Glomerular visceral epithelial cell (primary cell): ENCODE data around the gene TUBGCP6.
A peak's percentile ranks its signal among the peaks of the same experiment; 100 is the strongest.

ENCODE experiments used
- DNase-seq: peaks from one replicate; pipeline ENCODE4 v3.0.0-alpha.2; 2016; ENCODE audit errors: extremely low spot score

The TUBGCP6 gene

GRCh38 chr22:50250555-50251476 lies 6.0 kb upstream of the TUBGCP6 start, which contains the start of gene HDAC10:
Gene HDAC10 (minus strand): TSS chr22:50251265. CDS start chr22:50251032, 233 bp downstream.
- DNase-seq: peak; percentile 69

- no peak for DNase-seq
These were observed 5.4 kb upstream of the TUBGCP6 start for GRCh38 chr22:50250249-50250554.

GRCh38 chr22:50249341-50250248 lies 4.8 kb upstream of the TUBGCP6 start:
- no peak for DNase-seq

GRCh38 chr22:50248196-50249081 lies 3.6 kb upstream of the TUBGCP6 start:
- DNase-seq: no peak

GRCh38 chr22:50247748-50248147 lies 2.9 kb upstream of the TUBGCP6 start:
- DNase-seq: no peak

GRCh38 chr22:50246242-50247175 lies 1.7 kb upstream of the TUBGCP6 start:
- no peak for DNase-seq

GRCh38 chr22:50245214-50246072 lies 620 bp upstream of the TUBGCP6 start:
- DNase-seq: peak; percentile 31

GRCh38 chr22:50243685-50244419 lies 971 bp downstream of the TUBGCP6 start:
- no peak for DNase-seq

- DNase-seq: no peak
These were observed 2.3 kb downstream of the TUBGCP6 start for GRCh38 chr22:50242406-50242949.

- DNase-seq: no peak
These were observed 6.1 kb downstream of the TUBGCP6 start for GRCh38 chr22:50238755-50239154.

GRCh38 chr22:50236731-50237409 lies 8.0 kb downstream of the TUBGCP6 start:
- no peak for DNase-seq

GRCh38 chr22:50233223-50233622 lies 11.6 kb downstream of the TUBGCP6 start:
- no peak for DNase-seq

GRCh38 chr22:50232481-50233151 lies 12.2 kb downstream of the TUBGCP6 start:
- DNase-seq: no peak

GRCh38 chr22:50229370-50229769 lies 15.5 kb downstream of the TUBGCP6 start:
- no peak for DNase-seq

GRCh38 chr22:50228366-50228765 lies 16.5 kb downstream of the TUBGCP6 start:
- DNase-seq: no peak

GRCh38 chr22:50227579-50228215 lies 17.1 kb downstream of the TUBGCP6 start:
- no peak for DNase-seq

- DNase-seq: no peak
These were observed 18.0 kb downstream of the TUBGCP6 start for GRCh38 chr22:50226875-50227165.
